Astrocyte (in vitro differentiated cells and primary cell): ENCODE results near the gene OR10Z1. TPM values are rescaled to one million over a fixed set of nuclear protein-coding genes. Genes with fewer than 3 reads are reported as not detected.

Experiments used
- DNase-seq: peaks from one replicate; pipeline ENCODE4 v3.0.0-alpha.2; 2010; ENCODE audit warnings: low read depth
- FAIRE-seq: peaks from 2 replicates; lab custom pipeline; 2011; peaks lifted over from hg19 to GRCh38; lab: Jason Lieb, UNC
- H2AFZ ChIP-seq: 2 replicates; pipeline ENCODE4 v1.6.0; 2012; ENCODE audit warnings: low read depth, low read length, inconsistent platforms
- H3K27ac ChIP-seq: 2 replicates; pipeline ENCODE4 v1.5.1; 2011; ENCODE audit warnings: low read depth, low read length, inconsistent platforms
- H3K27me3 ChIP-seq: 2 replicates; pipeline ENCODE4 v1.6.0; 2011; ENCODE audit warnings: low read length, inconsistent platforms; ENCODE audit not compliant: insufficient read depth
- H3K36me3 ChIP-seq: 2 replicates; pipeline ENCODE4 v1.5.1; 2011; ENCODE audit warnings: low read length, inconsistent platforms; ENCODE audit not compliant: insufficient read depth
- H3K4me1 ChIP-seq: 2 replicates; pipeline ENCODE4 v1.5.1; 2011; ENCODE audit warnings: low read length, inconsistent platforms; ENCODE audit not compliant: insufficient read depth
- H3K4me2 ChIP-seq: 2 replicates; pipeline ENCODE4 v1.6.0; 2012; ENCODE audit warnings: low read length, inconsistent platforms
- H3K4me3 ChIP-seq: 2 replicates; pipeline ENCODE4 v1.5.1; 2011; ENCODE audit warnings: low read depth, mild to moderate bottlenecking, low read length, inconsistent platforms; ENCODE audit not compliant: insufficient read depth
- H3K79me2 ChIP-seq: 2 replicates; pipeline ENCODE4 v1.6.0; 2012; ENCODE audit warnings: mild to moderate bottlenecking, low read length, inconsistent platforms; ENCODE audit not compliant: insufficient read depth
- H3K9ac ChIP-seq: 2 replicates; pipeline ENCODE4 v1.6.0; 2012; ENCODE audit warnings: mild to moderate bottlenecking, low read length, inconsistent platforms
- H3K9me3 ChIP-seq: 2 replicates; pipeline ENCODE4 v1.5.1; 2012; ENCODE audit warnings: low read depth, mild to moderate bottlenecking, low read length, inconsistent platforms; ENCODE audit not compliant: insufficient read depth
- H4K20me1 ChIP-seq: 2 replicates; pipeline ENCODE4 v1.6.0; 2012; ENCODE audit warnings: low read length, inconsistent platforms; ENCODE audit not compliant: insufficient read depth
- H3K27ac Mint-ChIP-seq: one replicate; pipeline ENCODE4 v1.8.0; 2021; ENCODE audit warnings: mild to moderate bottlenecking, mixed read lengths; ENCODE audit not compliant: unreplicated experiment
- H3K27me3 Mint-ChIP-seq: one replicate; pipeline ENCODE4 v1.8.0; 2021; ENCODE audit warnings: low read depth, mixed read lengths; ENCODE audit not compliant: unreplicated experiment
- H3K36me3 Mint-ChIP-seq: one replicate; pipeline ENCODE4 v1.8.0; 2021; ENCODE audit warnings: low read depth, mixed read lengths; ENCODE audit not compliant: unreplicated experiment
- H3K4me1 Mint-ChIP-seq: one replicate; pipeline ENCODE4 v1.8.0; 2021; ENCODE audit warnings: low read depth, mixed read lengths; ENCODE audit not compliant: unreplicated experiment
- H3K4me3 Mint-ChIP-seq: one replicate; pipeline ENCODE4 v1.8.0; 2021; ENCODE audit warnings: mild to moderate bottlenecking, moderate library complexity, mixed read lengths; ENCODE audit not compliant: unreplicated experiment
- H3K9me3 Mint-ChIP-seq: one replicate; pipeline ENCODE4 v1.8.0; 2021; ENCODE audit warnings: mild to moderate bottlenecking, mixed read lengths; ENCODE audit not compliant: unreplicated experiment
- CTCF ChIP-seq: IDR thresholded peaks from 2 replicates; pipeline ENCODE4 v1.5.1; 2011; ENCODE audit warnings: low read depth, mild to moderate bottlenecking, inconsistent platforms, low read length, moderate library complexity; ENCODE audit not compliant: insufficient read depth
- EZH2 ChIP-seq: IDR thresholded peaks from 2 replicates; pipeline ENCODE4 v1.6.1; 2012; ENCODE audit warnings: mild to moderate bottlenecking, low read length, inconsistent platforms; ENCODE audit not compliant: insufficient read depth
- total RNA-seq: library from RNA; stranded (reverse); gene quantifications from 2 replicates; pipeline ENCODE4 v1.2.1, GENCODE V29; 2021

OR10Z1 gene
- total RNA-seq, 1 donor from 2014 or later, result not detected

- Histone ChIP-seq H3K4me1 (no peaks in the 10 kb centered on the region), H3K27me3 (no peaks in the 10 kb centered on the region), H3K9me3 (no peaks in the 10 kb centered on the region), H3K4me2 (no peak overlapping the region), H2AFZ (no peak overlapping the region), H3K4me3 (no peak overlapping the region), H4K20me1 (no peaks in the 10 kb centered on the region), H3K36me3 (no peaks in the 10 kb centered on the region), H3K79me2 (no peaks in the 10 kb centered on the region), H3K27ac (no peak overlapping the region), H3K9ac (no peak overlapping the region)
- H3K36me3 Mint-ChIP-seq, result no peaks in the 10 kb centered on the region
- H3K27ac Mint-ChIP-seq, result no peak overlapping the region
- H3K4me3 Mint-ChIP-seq, result no peak overlapping the region
- H3K9me3 Mint-ChIP-seq, result no peaks in the 10 kb centered on the region
- DNase-seq (no peak), FAIRE-seq (no peak)
- TF ChIP-seq EZH2 (no peak), CTCF (no peak)
- H3K27me3 Mint-ChIP-seq, result no peaks in the 10 kb centered on the region
- no peaks in the 10 kb centered on the region for H3K4me1 Mint-ChIP-seq
These were observed 47.8 kb downstream of the OR10Z1 start for GRCh38 chr1:158652721-158653334.

DNA sequence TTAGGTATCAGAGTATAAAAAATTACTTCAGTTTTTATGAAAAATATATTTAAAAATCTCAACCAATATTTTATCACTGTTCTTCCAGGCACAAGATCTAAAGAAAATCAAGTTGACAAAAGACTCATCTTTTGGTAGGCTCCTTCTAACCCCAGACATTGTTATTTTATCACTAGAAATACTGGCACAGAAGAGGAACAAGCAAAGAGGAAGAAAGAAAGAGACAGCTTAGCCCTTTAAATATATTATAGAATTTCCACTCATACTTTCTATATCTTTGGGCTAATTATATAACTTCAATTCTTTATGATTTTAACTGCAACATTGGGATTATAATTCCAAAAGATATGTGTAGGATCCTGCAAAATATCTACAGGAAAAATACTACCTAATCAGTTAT lies 49.0 kb downstream of the OR10Z1 start:
- Histone ChIP-seq H3K27me3 (no peaks in the 10 kb centered on the region), H2AFZ (no peak overlapping the region), H3K79me2 (no peaks in the 10 kb centered on the region), H3K36me3 (no peaks in the 10 kb centered on the region), H3K4me3 (no peak overlapping the region), H3K4me1 (no peaks in the 10 kb centered on the region), H3K4me2 (no peak overlapping the region), H4K20me1 (no peaks in the 10 kb centered on the region), H3K9ac (no peak overlapping the region), H3K9me3 (no peaks in the 10 kb centered on the region), H3K27ac (no peak overlapping the region)
- Mint-ChIP-seq H3K9me3 (no peaks in the 10 kb centered on the region), H3K4me1 (peaks cover 5% of the 10 kb centered on the region), H3K36me3 (no peaks in the 10 kb centered on the region), H3K4me3 (no peak overlapping the region), H3K27me3 (no peaks in the 10 kb centered on the region), H3K27ac (no peak overlapping the region)
- no peak for TF ChIP-seq EZH2
- no peak for TF ChIP-seq CTCF
- no peak for DNase-seq
- no peak for FAIRE-seq

GRCh38 chr1:158654571-158654970 lies 49.5 kb downstream of the OR10Z1 start:
- TF ChIP-seq EZH2, result no peak
- TF ChIP-seq CTCF, result no peak
- no peak overlapping the region for H3K4me2 ChIP-seq
- H2AFZ ChIP-seq, result no peak overlapping the region
- Mint-ChIP-seq H3K9me3 (no peaks in the 10 kb centered on the region), H3K4me1 (peaks cover 5% of the 10 kb centered on the region), H3K36me3 (no peaks in the 10 kb centered on the region), H3K4me3 (no peak overlapping the region), H3K27me3 (no peaks in the 10 kb centered on the region), H3K27ac (no peak overlapping the region)
- no peaks in the 10 kb centered on the region for H3K4me1 ChIP-seq
- no peaks in the 10 kb centered on the region for H3K36me3 ChIP-seq
- no peak for FAIRE-seq
- H3K79me2 ChIP-seq, result no peaks in the 10 kb centered on the region
- no peak for DNase-seq
- H4K20me1 ChIP-seq, result no peaks in the 10 kb centered on the region
- no peak overlapping the region for H3K9ac ChIP-seq
- H3K4me3 ChIP-seq, result no peak overlapping the region
- H3K27me3 ChIP-seq, result no peaks in the 10 kb centered on the region
- no peak overlapping the region for H3K27ac ChIP-seq
- H3K9me3 ChIP-seq, result no peaks in the 10 kb centered on the region
